ENCODE measurements around the gene SAMM50.

Gene SAMM50

DNA sequence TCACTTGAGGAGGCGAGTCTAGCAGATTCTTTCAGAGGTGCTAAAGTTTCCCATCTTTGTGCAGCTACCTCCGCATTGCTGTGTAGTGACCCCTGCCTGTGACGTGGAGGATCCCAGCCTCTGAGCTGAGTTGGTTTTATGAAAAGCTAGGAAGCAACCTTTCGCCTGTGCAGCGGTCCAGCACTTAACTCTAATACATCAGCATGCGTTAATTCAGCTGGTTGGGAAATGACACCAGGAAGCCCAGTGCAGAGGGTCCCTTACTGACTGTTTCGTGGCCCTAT is 8.9 kb upstream of the SAMM50 start:
- no peak for DNase-seq

DNA sequence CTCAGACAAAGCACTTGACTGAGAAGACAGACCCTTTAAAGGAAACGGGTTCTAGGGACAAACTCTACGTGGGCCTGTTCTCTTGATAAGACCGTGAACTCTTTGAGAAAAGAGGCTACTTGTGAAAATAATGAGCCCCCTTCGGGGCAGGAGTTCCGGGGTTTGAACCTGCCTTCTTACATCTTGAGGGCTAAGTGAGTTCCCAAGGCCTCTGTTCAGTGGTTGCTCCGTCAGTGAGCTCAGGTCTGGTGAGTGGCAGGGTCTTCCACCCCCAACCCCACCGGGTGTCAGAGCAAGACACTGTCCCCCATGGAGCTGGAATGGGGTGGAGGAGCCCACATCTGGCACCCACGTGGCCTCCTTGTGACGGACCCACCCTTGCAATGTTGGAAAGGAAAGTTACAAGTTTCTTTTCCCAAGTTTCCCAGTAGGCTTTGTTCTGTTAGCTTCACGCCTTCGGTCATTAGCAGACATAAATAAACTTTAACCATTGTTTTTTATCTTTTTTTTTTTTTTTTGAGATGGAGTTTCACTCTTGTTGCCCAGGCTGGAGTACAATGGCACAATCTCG is 6.3 kb upstream of the SAMM50 start:
- no peak for DNase-seq

DNA sequence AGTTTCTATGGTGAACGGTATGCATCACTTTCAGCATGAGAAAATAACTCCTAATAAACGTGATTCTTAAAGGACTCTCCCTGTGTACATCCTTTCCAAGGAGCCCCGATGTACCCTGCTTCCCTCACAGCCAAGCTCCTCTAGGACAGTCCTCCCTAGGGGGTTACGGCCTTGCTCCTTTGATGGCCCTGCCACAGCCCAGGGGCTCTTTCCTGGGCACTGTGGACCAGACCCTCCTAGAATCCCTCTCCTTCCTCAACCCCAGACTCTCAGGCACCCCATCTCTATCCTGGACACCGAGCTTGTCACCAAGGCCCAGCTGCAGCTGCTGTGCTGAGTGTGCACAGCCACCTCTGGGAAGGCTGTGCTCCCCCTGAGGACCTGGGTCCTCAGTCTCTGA is 3.9 kb upstream of the SAMM50 start:
- no peak for DNase-seq

DNA sequence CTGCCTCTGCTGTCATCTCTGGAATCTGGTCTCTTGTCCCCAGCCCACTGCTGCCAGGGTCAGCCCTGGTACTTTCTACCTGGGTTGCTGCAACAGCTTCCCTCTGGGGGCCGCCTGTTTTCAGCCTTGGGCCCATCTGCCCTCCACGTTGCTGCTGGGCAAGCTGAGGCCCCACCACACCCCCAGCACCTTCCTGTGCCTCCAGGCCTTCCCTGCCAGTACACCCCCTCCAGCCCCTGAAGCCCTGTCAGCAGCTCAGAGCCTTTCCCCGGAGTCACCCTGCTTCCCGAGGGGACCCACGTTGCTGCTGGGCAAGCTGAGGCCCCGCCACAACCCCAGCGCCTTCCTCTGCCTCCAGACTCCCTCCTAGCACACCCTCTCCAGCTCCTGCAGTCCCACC is 3.3 kb upstream of the SAMM50 start:
- DNase-seq = no peak

DNA sequence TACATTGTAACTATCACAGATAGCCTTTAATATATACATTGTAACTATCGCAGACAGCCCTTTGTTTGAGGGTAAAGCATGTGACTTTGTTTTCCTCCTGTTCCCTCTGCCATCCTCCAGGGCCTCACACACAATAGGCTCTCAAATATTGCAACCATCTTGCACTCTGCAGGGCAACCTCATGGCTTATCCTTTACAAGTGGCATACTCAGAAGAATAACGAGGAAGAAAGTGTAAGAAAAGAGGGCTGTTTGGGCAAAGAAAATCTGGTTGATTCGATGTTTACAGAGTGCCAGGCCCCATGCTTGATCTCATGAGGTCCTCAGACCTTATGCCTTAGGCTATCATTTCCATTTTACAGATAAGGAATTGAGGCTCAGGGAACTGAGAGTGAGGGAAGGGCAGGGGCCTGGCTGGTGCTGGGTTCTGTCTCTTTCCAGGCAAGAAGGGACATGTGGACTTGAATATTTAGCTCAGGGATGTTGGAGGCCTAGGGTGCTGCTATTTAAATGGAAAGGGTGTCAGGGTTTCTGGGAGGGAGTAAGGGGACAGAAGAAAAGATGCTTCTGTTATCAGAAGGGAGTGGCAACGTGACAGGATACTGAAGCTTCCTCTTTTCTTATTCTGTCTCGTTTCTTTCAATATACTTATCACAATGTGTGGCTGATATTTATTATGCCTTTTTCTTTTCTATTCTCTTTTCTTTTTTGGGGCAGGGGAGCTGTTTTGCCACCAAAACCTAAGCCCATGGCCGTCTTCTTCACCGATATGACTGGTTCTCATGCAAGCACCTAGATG is 1.1 kb upstream of the SAMM50 start:
- DNase-seq = no peak

DNA sequence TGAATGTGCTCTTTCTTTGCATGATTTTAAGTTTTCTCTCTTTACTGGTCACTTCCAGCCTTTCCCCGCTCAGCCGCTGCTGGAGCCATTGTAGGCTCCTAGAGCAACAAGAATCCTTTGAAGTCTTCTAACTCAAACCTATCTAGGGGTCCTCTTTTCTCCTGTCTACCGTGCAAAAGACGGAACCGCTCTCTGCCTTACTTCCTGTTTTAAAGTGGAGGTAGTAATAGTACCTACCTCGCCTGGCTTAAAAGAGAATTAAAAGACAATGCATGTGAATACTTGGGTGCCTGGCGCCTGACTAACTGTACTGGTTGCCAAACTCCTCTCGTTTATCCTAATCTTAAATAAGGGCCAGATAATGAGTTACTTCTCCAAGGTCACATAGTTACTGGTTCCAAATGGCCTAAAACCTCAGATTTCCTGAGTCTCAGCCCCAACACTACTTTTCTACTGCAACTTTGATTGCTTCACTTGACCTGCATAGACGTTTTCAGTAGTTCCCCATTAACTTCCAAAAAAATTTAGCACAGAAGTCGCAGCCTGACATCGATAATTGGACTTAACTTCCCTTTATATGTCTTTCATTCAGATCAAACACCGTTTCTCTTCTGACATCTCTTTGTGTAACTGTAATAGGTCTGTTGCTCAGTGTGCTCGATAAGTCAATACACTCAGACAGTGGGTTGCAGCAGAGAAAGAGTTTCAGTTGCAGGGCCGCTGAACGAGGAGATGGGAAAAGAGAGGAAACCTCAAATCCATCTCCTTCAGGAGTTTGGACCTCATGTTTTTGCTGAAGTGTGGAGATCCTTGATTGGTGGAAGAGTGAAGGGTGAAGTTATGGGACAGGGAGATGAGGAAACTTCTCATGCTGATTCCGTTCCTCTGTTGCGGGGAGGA is 891 bp downstream of the SAMM50 start:
- DNase-seq = no peak

DNA sequence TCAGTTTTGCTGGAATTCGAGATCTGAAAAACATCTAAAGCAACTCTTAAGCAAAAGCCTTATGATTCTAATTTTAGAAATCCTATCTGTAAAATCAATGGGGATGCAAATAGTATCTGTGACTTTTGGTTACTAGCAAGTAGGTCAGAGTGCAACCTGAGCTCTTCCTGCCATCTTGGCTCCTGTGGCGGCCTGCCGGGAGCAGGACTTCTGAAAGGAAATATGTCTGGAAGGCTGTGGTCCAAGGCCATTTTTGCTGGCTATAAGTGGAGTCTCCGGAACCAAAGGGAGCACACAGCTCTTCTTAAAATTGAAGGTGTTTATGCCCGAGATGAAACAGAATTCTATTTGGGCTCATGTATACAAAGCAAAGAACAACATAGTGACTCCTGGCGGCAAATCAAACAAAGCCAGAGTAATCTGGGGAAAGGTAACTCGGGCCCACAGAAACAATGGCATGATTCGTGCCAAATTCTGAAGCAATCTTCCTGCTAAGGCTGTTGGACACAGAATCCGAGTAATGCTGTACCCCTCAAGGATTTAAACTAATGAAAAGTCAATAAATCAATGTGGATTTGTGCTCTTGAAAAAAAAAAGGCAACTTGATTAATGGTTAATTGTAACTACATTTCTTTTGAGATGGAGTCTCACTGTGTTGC is 1.7 kb downstream of the SAMM50 start:
- DNase-seq = no peak

DNA sequence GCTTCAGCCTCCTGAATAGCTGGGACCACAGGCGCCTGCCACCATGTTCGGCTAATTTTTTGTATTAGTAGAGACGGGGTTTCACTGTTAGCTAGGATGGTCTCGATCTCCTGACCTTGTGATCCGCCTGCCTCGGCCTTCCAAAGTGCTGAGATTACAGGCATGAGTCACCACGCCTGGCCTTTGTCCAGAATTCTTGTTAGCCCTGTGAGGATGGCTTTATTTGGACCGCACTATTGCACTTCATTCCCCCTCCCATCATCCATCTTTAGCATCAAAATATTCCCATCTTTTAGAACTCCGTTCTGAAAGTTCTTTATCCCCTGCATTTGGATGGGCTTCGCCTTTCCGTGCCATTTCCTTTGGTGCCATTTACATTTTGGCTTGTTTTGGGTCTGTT is 2.6 kb downstream of the SAMM50 start:
- no peak for DNase-seq

DNA sequence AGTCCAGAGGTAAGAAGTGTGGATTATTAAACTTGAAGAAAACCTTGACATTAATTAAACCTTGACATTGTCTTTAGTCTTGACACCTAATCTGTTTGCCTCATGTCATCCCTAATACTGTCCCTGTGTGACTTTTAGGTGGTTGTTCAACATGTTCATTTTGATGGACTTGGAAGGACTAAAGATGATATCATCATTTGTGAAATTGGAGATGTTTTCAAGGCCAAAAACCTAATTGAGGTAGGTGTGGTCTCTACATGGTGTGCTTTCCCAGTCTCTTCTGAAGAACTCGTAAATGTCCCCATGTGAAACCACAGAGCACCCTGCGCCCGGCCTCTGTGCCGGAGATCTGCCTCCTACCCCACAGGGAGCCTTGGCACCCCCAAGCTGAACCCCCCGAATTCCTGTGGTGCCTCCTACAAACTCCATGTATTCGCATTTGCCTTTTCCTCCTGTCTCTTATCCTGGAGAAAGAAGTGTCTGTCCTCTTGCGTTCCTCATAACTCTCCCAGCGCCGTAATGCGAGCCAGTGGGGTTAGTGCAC is 9.1 kb downstream of the SAMM50 start:
- DNase-seq = no peak

DNA sequence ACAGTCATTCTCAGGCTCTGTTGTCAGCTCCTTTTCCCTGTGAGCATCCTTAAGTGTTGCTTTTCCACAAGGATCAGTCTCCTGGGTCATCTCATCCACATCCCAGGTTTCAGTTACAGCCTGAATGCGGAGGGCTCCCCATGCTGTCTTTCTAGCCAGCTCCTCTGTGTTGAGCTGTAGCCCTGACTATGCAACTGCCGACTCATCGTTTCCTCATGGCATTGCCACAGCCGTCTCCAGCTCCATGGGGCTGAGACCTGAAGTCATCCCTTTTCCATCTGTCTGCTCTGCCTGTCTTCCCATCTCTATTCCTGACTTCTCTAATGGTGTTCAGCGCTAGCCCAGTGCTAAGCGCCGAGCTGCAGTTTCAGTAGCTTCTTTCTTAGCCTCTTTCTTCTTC is 11.8 kb downstream of the SAMM50 start:
- no peak for DNase-seq

DNA sequence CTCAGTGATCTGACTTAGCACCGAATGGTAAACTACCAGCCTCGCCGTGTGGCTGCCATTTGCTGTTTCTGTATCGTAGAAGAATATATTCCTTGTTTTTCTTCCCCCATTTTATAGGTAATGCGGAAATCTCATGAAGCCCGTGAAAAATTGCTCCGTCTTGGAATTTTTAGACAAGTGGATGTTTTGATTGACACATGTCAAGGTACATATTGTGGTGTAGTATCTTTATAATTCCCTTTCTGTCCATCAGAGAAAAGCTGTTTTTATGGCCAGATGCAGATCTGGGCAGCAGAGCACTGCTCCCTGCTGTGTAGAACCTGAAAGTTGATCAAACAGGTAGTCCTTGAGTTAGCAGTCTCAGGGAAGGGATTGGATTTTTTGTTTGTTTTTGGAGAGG is 13.4 kb downstream of the SAMM50 start:
- DNase-seq = no peak

DNA sequence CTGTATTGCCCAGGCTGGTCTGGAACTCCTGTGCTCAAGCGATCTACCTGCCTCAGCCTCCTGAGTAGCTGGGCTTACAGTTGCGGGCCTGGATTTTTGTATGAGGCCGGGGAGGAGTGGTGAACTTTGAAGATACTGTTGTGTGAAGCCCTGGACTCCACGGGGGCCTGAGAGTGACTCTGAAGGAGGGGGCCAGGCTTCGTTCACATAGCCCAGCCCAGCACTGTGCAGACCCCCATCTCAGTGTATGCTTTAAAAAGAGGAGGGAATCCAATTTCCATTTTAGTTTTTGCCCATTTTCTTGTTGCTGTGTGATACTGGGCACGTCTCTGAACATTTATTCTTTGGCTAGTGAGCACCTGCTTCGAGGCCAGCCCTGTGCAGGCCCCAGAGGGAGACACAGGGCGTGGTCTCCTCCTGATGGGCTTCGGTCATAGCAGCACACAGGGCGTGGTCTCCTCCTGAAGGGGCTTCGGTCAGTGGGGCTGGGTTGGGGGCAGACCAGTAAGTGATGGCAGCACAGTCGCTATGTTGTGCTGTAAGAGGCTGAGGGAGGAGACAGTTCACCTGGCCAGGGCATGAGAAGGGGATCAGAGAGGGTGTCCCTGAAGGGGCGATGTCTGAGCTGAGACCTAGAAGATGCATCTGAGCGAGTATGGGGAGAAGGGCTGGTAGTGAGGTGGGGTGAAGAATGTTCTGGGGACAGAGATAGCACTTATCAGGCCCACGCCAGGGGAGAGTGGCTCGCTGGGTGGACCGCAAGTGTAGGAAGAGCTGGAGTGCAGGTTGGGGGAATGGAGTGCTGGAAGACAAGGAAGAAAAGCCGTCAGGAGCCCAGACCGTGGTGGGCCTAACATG is 14.0 kb downstream of the SAMM50 start:
- no peak for DNase-seq

DNA sequence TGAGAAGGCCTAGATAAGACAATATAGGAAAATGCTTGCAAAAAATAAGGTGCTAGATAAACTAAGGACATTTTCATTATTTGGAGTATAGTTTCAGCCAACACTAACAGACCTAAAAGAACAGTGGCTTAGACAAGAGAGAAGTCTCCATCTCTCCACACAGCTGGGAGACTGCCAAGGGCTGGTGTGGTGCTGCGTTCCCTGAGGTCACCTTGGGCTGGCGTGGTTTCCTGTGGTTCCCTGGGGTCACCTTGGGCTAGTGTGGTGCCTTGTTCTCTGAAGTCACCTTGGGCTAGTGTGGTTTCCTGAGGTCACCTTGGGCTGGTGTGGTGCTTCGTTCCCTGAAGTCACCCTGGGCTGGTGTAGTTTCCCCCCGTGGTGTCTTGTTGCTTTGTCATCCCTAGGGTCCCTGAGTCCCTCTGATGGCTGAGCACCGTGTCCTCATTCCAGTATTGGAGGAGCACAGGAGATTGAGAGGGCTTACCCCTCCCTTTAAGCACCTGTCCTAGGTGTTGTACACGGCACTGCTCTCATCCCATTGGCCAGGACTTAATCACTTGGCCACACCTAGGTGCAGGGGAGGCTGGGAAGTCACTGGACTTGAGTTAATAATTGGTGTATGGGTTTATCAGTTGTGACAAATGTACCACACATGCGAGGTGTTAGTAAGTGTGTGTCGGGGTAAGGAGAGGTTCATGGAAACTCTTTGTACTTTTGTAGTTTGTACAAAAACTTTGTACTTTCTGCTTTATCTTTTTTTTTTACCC is 14.9 kb downstream of the SAMM50 start:
- no peak for DNase-seq

DNA sequence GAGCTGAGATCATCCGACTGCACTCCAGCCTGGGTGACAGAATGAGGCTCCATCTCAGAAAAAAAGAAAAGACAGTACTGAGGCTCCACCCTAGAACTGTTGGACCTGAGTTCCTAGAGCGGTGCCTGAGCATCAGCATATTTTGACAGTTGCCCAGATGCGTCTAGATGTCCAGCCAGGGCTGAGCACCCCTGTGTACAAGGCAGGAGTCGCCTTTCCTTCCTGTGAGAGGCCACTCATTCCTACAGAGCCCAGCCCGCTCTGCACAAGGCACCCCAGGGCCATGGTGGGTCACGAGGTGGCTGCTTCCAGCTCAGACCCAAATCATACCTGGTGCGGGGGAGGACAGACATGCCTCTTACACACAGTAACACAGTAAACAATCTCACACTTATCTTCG is 15.9 kb downstream of the SAMM50 start:
- DNase-seq = no peak

DNA sequence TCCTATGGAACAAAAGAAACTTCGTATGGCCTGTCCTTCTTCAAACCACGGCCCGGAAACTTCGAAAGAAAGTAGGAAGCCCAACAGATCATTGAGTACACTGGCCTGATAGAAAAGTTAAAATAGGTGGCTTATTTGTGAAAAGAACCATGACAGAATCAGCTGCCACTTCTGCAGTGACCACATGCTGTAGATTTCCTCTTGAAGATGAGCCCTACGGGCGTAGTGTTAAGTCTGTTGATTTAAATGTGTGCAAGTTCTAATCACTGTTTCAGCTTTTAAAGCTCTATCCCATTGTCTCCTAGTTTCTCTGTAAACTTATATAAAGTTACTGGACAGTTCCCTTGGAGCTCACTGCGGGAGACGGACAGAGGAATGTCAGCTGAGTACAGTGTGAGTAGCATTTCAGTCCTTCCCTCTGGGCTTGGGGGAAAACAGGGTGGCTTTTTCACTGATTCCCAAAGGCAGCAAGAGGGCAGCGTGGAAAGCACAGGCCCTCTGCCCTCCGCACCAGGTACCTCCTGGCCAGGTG is 17.8 kb downstream of the SAMM50 start:
- DNase-seq = no peak

DNA sequence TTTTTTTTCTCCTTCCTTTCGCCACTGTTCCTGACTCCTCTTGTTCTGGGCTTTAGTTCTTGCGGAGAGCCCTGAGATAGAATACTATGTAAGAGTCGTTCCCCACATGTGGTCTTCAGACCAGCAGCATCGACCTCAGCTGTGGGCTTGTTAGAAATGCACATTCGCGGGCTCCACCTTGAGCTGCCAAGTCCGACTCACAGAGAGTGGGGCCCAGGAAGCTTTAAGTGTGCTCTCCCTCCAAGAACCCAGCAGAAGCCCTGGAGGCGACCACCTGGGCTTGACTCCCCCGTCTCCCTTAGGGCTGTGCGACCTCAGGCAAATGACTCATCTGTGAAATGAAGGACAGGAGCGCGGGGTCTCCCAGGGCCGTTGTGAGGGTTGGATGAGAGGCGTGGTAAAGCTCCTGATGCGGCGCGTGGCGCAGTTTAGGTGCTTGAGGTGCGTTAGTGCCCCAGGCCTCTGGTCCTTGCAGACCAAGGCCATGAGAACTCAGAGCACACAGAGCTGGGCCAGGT is 18.8 kb downstream of the SAMM50 start:
- no peak for DNase-seq

DNA sequence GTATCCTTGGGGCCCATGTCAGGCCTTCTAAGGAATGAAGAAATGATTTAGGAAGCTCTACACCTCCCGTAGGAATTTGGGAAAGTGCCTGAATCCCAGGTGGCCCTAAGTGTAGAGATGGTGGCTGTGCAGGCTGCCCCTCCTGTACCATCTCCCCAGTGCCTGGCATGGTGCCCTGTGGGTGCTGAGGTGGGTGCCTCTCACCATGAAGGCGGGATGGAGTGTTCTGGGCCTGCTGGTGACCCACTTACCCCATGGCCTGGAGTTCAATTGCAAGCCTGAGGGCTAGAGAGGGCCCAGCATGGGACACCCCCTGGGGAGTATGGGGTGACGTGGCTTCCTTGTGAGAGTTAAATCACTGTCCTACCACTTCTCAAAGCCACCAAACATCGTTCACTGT is 19.8 kb downstream of the SAMM50 start:
- no peak for DNase-seq

DNA sequence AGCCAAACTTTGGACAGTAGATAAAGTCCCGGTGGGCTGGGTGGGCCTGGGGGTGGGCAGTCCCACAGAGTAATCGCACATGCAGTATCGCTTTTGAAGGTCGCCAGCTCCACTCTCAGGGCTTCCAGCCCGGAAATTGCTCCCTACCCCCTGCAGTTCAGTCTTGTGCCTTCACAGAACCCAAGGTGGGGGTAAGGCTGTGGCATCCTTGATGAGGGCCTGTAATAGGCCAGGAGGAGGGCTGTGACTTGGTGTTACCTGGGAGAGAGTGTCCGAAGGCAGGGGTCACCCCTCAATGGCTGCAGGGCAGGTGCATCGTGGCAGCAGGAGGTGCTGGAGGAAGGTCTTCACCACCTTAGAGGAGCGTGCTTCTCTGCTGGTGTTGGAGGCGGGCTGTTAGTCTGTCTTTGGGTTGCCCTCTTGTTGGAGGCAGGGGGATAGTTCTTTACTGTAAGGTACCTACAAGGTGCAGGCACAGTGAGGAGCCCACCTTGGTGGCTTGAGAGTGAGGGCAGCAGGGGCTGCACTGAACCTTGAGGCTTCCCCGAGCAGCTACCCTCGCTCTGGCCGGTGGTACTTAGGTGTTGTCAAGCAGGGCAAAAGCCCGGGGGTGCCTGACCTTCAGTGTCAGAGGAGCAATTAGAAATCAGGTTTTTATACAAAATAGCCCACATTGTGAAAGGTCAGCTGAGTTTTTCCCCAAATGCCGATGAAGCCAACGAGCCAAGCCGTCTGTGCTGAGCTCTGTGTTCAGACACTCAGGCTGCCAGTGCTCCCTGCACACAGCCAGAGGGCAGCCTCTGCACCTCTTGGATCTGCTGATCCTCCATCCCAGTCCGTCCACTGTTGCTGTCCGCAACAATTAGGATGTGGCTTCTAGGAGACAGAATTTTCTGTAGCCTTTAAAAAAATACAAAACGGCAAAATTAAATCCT is 21.9 kb downstream of the SAMM50 start:
- no peak for DNase-seq

DNA sequence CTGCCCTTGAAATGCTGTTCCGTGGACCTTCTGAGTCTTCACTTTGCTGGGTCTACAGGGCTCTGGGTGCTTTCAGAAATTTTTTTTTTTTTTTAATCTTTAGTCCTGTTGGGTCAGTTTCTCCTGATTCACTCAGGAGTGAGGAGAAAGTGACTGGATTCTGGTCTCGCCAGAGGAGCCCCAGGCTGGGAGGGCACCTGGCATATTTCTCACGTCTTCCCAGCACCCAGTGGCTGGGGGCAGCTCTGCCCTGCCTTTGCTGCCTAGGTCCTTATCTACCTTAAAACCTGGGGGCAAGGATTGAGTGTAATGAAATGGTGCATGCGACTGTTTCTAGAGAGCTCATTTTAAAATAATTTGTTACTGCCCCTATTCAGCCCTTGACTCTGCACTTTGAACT is 23.3 kb downstream of the SAMM50 start:
- DNase-seq = no peak

DNA sequence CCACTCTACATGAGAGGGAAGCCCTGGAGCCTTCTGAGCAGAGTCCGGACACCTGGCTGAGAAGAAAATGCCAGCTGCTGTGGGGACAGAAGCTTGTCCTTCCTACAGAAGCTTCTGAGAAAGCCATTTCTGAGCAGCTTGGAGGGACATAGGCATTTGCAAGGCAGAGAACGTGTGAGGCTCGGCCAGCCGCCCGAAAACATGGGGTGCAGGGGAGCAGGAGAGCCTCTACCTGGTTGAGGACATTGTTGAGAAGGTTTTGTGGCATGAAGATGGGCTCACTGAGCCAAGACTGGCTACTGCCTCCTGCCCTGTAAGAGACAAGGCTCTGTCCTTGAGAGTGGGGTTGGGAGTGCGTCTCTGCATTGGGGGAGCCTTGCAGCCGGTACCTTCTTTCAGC is 25.3 kb downstream of the SAMM50 start:
- no peak for DNase-seq
